H9 (cell line): ENCODE results near the gene CCDC30. TPM values are rescaled to one million over a fixed set of nuclear protein-coding genes. Genes with fewer than 3 reads are reported as not detected.
A peak's percentile ranks its signal among the peaks of the same experiment; 100 is the strongest.
"Not testable (repeated sequence)": the region's sequence is repeated elsewhere in the genome, so short reads cannot be mapped to it uniquely, and the experiment has no call there.

ENCODE experiments used
- DNase-seq: peaks from one replicate; pipeline ENCODE4 v3.0.0-alpha.2; 2017
- H2AFZ ChIP-seq: one replicate; pipeline ENCODE4 v1.6.1; 2013; ENCODE audit warnings: mild to moderate bottlenecking, low read length, control low read depth, moderate library complexity
- H2AK5ac ChIP-seq: 2 replicates; pipeline ENCODE4 v1.6.1; 2013; ENCODE audit warnings: low read length, control low read depth, mixed read lengths; ENCODE audit not compliant: insufficient read length
- H2BK120ac ChIP-seq: one replicate; pipeline ENCODE4 v1.6.1; 2013; ENCODE audit warnings: low read depth, mild to moderate bottlenecking, low read length, control low read depth, inconsistent platforms; ENCODE audit not compliant: poor library complexity, severe bottlenecking
- H2BK12ac ChIP-seq: 2 replicates; pipeline ENCODE4 v1.6.1; 2013; ENCODE audit warnings: low read length, control low read depth, mixed read lengths, low read depth; ENCODE audit not compliant: insufficient read length
- H2BK15ac ChIP-seq: 2 replicates; pipeline ENCODE4 v1.6.1; 2013; ENCODE audit warnings: low read depth, low read length, control low read depth
- H2BK20ac ChIP-seq: one replicate; pipeline ENCODE4 v1.6.1; 2013; ENCODE audit warnings: low read depth, mild to moderate bottlenecking, low read length, control low read depth, inconsistent platforms; ENCODE audit not compliant: poor library complexity, severe bottlenecking
- H2BK5ac ChIP-seq: 2 replicates; pipeline ENCODE4 v1.6.1; 2013; ENCODE audit warnings: low read length, control low read depth, mixed read lengths; ENCODE audit not compliant: insufficient read length
- H3K14ac ChIP-seq: 2 replicates; pipeline ENCODE4 v1.6.1; 2013; ENCODE audit warnings: low read length, control low read depth; ENCODE audit not compliant: insufficient read depth
- H3K18ac ChIP-seq: 2 replicates; pipeline ENCODE4 v1.6.1; 2013; ENCODE audit warnings: low read depth, mild to moderate bottlenecking, mixed read lengths, low read length, control low read depth; ENCODE audit not compliant: insufficient read length
- H3K23ac ChIP-seq: 2 replicates; pipeline ENCODE4 v1.6.1; 2013; ENCODE audit warnings: low read length, control low read depth, mixed read lengths, low read depth; ENCODE audit not compliant: insufficient read length
- H3K23me2 ChIP-seq: 2 replicates; pipeline ENCODE4 v1.6.1; 2013; ENCODE audit warnings: low read depth, mild to moderate bottlenecking, mixed read lengths, low read length, control low read depth; ENCODE audit not compliant: insufficient read length, poor library complexity, severe bottlenecking
- H3K27ac ChIP-seq: 2 replicates; pipeline ENCODE4 v1.5.1; 2013; ENCODE audit warnings: low read length, control low read depth, mixed read lengths, low read depth; ENCODE audit not compliant: insufficient read length
- H3K27me3 ChIP-seq: 2 replicates; pipeline ENCODE4 v1.6.1; 2013; ENCODE audit warnings: low read length, control low read depth, inconsistent platforms; ENCODE audit not compliant: insufficient read depth
- H3K4ac ChIP-seq: 2 replicates; pipeline ENCODE4 v1.6.1; 2013; ENCODE audit warnings: low read depth, mild to moderate bottlenecking, control low read depth, inconsistent platforms, low read length, moderate library complexity
- H3K4me1 ChIP-seq: 2 replicates; pipeline ENCODE4 v1.6.1; 2013; ENCODE audit warnings: low read length, control low read depth, inconsistent platforms; ENCODE audit not compliant: insufficient read depth
- H3K4me2 ChIP-seq: 2 replicates; pipeline ENCODE4 v1.6.1; 2013; ENCODE audit warnings: low read length, control low read depth, mixed read lengths; ENCODE audit not compliant: insufficient read length, insufficient read depth
- H3K56ac ChIP-seq: 2 replicates; pipeline ENCODE4 v1.6.1; 2013; ENCODE audit warnings: low read depth, mild to moderate bottlenecking, mixed read lengths, low read length, control low read depth; ENCODE audit not compliant: insufficient read length
- H3K79me1 ChIP-seq: 2 replicates; pipeline ENCODE4 v1.6.1; 2013; ENCODE audit warnings: low read depth, mild to moderate bottlenecking, moderate library complexity, low read length, control low read depth, inconsistent platforms; ENCODE audit not compliant: insufficient read depth, poor library complexity, severe bottlenecking
- H3K79me2 ChIP-seq: 2 replicates; pipeline ENCODE4 v1.6.1; 2013; ENCODE audit warnings: low read length, control low read depth, inconsistent platforms; ENCODE audit not compliant: insufficient read depth
- H3K9ac ChIP-seq: 2 replicates; pipeline ENCODE4 v1.6.1; 2013; ENCODE audit warnings: low read length, control low read depth, mixed read lengths; ENCODE audit not compliant: insufficient read length; ENCODE audit errors: extremely low read depth
- H3K9me3 ChIP-seq: one replicate; pipeline ENCODE4 v1.6.1; 2013; ENCODE audit warnings: low read depth, low read length, inconsistent platforms; ENCODE audit not compliant: control insufficient read depth
- H3T11ph ChIP-seq: one replicate; pipeline ENCODE4 v1.6.1; 2013; ENCODE audit warnings: mild to moderate bottlenecking, low read length, control low read depth, inconsistent platforms
- H4K20me1 ChIP-seq: one replicate; pipeline ENCODE4 v1.6.1; 2013; ENCODE audit not compliant: control insufficient read depth, insufficient read length, insufficient read depth
- H4K5ac ChIP-seq: 2 replicates; pipeline ENCODE4 v1.6.1; 2013; ENCODE audit warnings: low read depth, mild to moderate bottlenecking, mixed read lengths, low read length, control low read depth; ENCODE audit not compliant: insufficient read length
- H4K8ac ChIP-seq: replicated peaks from 2 replicates; pipeline ENCODE4 v1.6.1; 2013; ENCODE audit warnings: low read length, control low read depth, mixed read lengths, low read depth; ENCODE audit not compliant: insufficient read length
- H4K91ac ChIP-seq: 2 replicates; pipeline ENCODE4 v1.6.1; 2013; ENCODE audit warnings: low read depth, mild to moderate bottlenecking, moderate library complexity, mixed read lengths, low read length, control low read depth; ENCODE audit not compliant: insufficient read length
- H3K27ac Mint-ChIP-seq, 3 experiments: 2 replicates in 2 of 3; 3 replicates in 1 of 3; pipeline ENCODE4 v1.8.0; 2020 to 2021; ENCODE audit warnings: mixed read lengths in 3 of 3, mild to moderate bottlenecking in 1 of 3, moderate library complexity in 1 of 3
- H3K27me3 Mint-ChIP-seq: 2 replicates; pipeline ENCODE4 v1.8.0; 2021; ENCODE audit warnings: low read depth, mild to moderate bottlenecking, moderate library complexity, mixed read lengths
- H3K36me3 Mint-ChIP-seq, 3 experiments: 2 replicates in 2 of 3; 3 replicates in 1 of 3; pipeline ENCODE4 v1.8.0; 2020 to 2021; ENCODE audit warnings: low read depth in 3 of 3, mixed read lengths in 3 of 3; ENCODE audit not compliant: insufficient read depth in 1 of 3
- H3K4me1 Mint-ChIP-seq, 2 experiments: 2 replicates each; pipeline ENCODE4 v1.8.0; 2020; ENCODE audit warnings: mixed read lengths in 2 of 2
- H3K4me3 Mint-ChIP-seq, 2 experiments: 2 replicates in 1 of 2; 3 replicates in 1 of 2; pipeline ENCODE4 v1.8.0; 2020 to 2021; ENCODE audit warnings: mild to moderate bottlenecking in 2 of 2, mixed read lengths in 2 of 2, moderate library complexity in 1 of 2
- H3K9me3 Mint-ChIP-seq, 2 experiments: 2 replicates in 1 of 2; 3 replicates in 1 of 2; pipeline ENCODE4 v1.8.0; 2020; ENCODE audit warnings: mild to moderate bottlenecking in 2 of 2, mixed read lengths in 2 of 2, moderate library complexity in 1 of 2
- WGBS: extraction: QIAGEN DNeasy Blood & Tissue Kit; methylation state at CpG from one replicate; pipeline ENCODE4 v1.1.7; 2013; ENCODE audit warnings: missing lambda C conversion rate, low lambda C conversion rate, mixed read lengths; ENCODE audit not compliant: insufficient read length; ENCODE audit errors: extremely low coverage; 5-methylcytosine and 5-hydroxymethylcytosine counted together
- total RNA-seq: library from RNA; stranded (reverse); gene quantifications from 2 replicates; pipeline ENCODE4 v1.2.1, GENCODE V29; 2021
- TF ChIP-seq, protein P1 (sequence below): fragments of 200-600 bp; sonication (generic); conservative IDR thresholded peaks from 3 replicates; pipeline ENCODE4 v1.8.0; 2021; ENCODE audit warnings: antibody characterized with exemption, mild to moderate bottlenecking

Gene CCDC30
- total RNA-seq, 1 experiment from 2014 or later = 1.8 TPM

- H3T11ph ChIP-seq, H3K27ac Mint-ChIP-seq, H2AK5ac ChIP-seq, H4K5ac ChIP-seq, H3K27me3 Mint-ChIP-seq, H2BK12ac ChIP-seq, H3K4me1 ChIP-seq, H3K9ac ChIP-seq, H3K14ac ChIP-seq, H3K4ac ChIP-seq, H3K79me2 ChIP-seq, H3K27me3 ChIP-seq, H4K20me1 ChIP-seq, H4K8ac ChIP-seq, H3K56ac ChIP-seq, H3K4me3 Mint-ChIP-seq, H3K4me1 Mint-ChIP-seq, H3K23me2 ChIP-seq, H3K4me2 ChIP-seq, H2BK20ac ChIP-seq, H2BK15ac ChIP-seq, H3K27ac ChIP-seq, H2BK5ac ChIP-seq, H3K18ac ChIP-seq, H2BK120ac ChIP-seq, H2AFZ ChIP-seq, H4K91ac ChIP-seq, H3K23ac ChIP-seq, H3K79me1 ChIP-seq: not testable (repeated sequence)
- peaks cover 23% of the 10 kb centered on the region for H3K9me3 ChIP-seq
- TF ChIP-seq, protein P1, sequence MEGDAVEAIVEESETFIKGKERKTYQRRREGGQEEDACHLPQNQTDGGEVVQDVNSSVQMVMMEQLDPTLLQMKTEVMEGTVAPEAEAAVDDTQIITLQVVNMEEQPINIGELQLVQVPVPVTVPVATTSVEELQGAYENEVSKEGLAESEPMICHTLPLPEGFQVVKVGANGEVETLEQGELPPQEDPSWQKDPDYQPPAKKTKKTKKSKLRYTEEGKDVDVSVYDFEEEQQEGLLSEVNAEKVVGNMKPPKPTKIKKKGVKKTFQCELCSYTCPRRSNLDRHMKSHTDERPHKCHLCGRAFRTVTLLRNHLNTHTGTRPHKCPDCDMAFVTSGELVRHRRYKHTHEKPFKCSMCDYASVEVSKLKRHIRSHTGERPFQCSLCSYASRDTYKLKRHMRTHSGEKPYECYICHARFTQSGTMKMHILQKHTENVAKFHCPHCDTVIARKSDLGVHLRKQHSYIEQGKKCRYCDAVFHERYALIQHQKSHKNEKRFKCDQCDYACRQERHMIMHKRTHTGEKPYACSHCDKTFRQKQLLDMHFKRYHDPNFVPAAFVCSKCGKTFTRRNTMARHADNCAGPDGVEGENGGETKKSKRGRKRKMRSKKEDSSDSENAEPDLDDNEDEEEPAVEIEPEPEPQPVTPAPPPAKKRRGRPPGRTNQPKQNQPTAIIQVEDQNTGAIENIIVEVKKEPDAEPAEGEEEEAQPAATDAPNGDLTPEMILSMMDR = peak; percentile 73
- WGBS = no CpG with 5 or more reads among the region's 6 CpGs
- peaks cover 6 to 23% (median 21%) of the 10 kb centered on the region in 3 experiments for H3K36me3 Mint-ChIP-seq
- peaks cover 54 to 56% of the 10 kb centered on the region in 2 experiments for H3K9me3 Mint-ChIP-seq
- DNase-seq = peak; percentile 38
Measured at GRCh38 chr1:42511581-42512155, 48.6 kb downstream of the CCDC30 start.
